ENCODE results near the gene GPRC6A. TPM values are rescaled to one million over a fixed set of nuclear protein-coding genes. Genes with fewer than 3 reads are reported as not detected.

Gene GPRC6A
- total and polyA plus RNA-seq, 2 donors = not detected

DNA sequence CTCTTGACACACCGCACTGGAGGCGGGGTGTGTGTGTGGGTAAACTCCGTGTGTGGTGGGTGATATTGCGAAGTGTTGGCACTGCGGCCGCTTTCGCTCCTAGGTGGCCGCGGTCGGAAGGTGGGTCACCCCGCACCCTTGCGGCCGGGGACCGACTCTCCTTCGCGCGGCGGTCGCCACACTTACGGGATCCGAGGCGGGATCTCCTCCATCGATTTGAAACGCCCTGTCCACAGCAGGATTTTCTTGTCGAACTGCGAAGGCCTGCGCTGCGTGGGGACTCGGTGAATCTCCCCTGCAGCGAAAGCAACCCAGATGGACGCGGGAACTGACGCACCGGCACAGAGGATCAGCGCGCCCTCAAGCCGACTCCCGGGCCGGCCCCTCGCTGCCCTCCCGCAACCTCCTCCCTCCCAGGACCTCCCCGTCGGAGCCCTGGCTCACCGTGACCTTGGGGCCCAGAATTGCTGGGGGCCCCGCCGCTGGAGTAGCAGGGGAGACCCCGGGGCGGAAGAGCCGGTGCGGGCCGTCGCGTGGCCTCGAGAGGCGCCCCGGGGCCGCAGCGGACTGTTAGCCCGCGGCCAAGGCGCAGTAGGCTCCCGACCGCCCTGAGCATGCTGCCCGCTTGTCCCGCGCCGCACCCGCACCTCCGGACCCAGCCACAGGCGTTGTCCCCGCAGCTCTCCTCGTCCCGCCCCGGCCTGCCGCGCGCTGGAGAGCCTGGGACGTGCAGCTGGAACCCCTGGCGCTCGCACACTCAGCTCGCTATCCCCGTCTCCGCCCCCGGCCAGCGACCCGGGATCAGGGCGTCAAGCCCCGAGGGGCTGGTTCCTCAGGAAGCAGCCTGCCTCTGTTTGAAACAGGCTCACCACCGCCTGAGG lies 63.7 kb downstream of the GPRC6A start, which contains the start of gene FAM162B:
Gene FAM162B, minus strand, starts transcription at position 759 of the 881 bp plus-strand sequence. Its CDS starts 143 bp downstream, at position 616.
- no peak for DNase-seq (ENCODE audit: extremely low spot score)
- Histone ChIP-seq H3K4me3 (ENCODE audit: low read depth, low read length) (peak within 1 kb of the TSS; percentile 67), H3K27ac (ENCODE audit: low read depth) (peak within 1 kb of the TSS; percentile 81), H3K36me3 (ENCODE audit: insufficient read depth) (no peaks in the 10 kb centered on the region), H3K4me1 (ENCODE audit: insufficient read depth) (no peaks in the 10 kb centered on the region)
- 1% methylated on average over 89 of the region's 89 CpGs for WGBS

DNA sequence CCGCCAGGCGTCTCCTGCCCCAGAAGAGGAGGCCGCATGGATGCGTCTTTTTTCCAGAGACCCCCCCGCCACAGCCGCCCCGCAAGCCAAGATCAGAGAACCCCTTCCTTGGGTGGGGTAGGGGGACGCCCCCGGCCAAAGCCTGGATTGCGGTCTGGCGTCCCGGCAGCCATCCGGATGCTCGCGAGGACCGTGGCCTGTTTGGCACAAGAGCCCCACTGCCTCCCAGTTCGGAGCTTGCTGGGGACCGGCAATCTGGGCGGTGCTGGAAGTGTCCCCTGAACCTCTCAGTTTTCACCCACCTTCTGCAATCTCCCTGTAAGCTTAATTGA lies 64.3 kb downstream of the GPRC6A start:
- Histone ChIP-seq H3K4me1 (ENCODE audit: insufficient read depth) (no peaks in the 10 kb centered on the region), H3K36me3 (ENCODE audit: insufficient read depth) (no peaks in the 10 kb centered on the region), H3K27ac (ENCODE audit: low read depth) (peak overlapping the region; percentile 81), H3K4me3 (ENCODE audit: low read depth, low read length) (peak overlapping the region; percentile 67)
- 16% methylated on average over 19 of the region's 19 CpGs for WGBS
- DNase-seq (ENCODE audit: extremely low spot score) = no peak

DNA sequence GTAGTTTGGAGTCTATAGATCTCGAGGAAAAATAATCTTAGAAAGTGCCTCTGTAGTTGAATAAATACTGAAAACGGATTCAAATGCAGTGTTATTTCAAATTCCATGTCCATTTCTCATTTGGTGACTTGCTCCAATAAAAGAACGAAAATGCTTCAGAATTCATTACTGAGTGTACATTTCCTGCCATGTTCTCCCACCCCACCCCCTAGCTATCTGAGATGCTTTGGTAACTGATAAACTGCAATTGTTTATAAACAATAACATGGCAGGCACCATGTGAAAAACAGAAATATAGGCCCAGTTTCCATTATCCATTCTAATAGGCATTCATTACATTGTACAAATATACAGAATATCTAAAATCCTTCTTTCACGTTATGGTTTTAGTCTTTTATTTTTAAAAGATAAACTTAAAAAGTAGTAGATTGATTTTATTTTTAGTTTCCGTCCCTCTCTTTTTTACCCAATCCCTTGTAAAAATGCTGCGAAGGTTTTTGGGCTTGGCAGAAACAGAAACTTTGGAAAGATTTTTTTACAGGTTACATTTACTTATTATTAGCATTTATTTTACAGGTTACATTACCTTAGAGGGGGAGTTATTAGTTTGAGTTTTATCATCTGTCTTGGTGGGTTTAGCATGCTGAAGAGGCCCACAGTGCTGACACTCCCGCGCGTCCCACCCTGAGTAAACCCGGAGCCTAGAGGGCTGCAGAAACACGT lies 64.8 kb downstream of the GPRC6A start:
- Histone ChIP-seq H3K4me3 (ENCODE audit: low read depth, low read length) (peak overlapping the region; percentile 67), H3K27ac (ENCODE audit: low read depth) (peak overlapping the region; percentile 50), H3K36me3 (ENCODE audit: insufficient read depth) (no peaks in the 10 kb centered on the region), H3K4me1 (ENCODE audit: insufficient read depth) (no peaks in the 10 kb centered on the region)
- 68% methylated on average over 11 of the region's 11 CpGs for WGBS
- DNase-seq (ENCODE audit: extremely low spot score) = no peak

DNA sequence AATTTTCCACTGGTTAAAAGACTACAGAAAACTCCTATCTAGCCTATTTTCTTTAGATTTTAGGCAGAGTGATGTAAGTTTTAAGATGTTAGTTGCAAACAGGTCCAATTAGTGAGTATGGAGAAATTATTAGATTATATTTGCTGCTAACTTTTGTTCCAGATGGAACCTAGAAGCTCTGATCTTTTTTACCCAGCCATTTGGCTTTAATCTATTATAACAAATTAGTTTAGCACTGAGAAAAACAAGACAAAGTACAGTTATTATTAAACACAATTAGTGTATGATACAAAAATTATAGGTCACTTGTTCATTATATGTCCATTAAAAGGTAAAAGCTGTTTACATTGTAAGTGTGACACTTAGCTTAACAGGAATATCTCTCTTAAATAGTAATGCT lies 65.8 kb downstream of the GPRC6A start:
- Histone ChIP-seq H3K27ac (ENCODE audit: low read depth) (no peak overlapping the region), H3K4me1 (ENCODE audit: insufficient read depth) (no peaks in the 10 kb centered on the region), H3K36me3 (ENCODE audit: insufficient read depth) (no peaks in the 10 kb centered on the region), H3K4me3 (ENCODE audit: low read depth, low read length) (no peak overlapping the region)
- no peak for DNase-seq (ENCODE audit: extremely low spot score)

DNA sequence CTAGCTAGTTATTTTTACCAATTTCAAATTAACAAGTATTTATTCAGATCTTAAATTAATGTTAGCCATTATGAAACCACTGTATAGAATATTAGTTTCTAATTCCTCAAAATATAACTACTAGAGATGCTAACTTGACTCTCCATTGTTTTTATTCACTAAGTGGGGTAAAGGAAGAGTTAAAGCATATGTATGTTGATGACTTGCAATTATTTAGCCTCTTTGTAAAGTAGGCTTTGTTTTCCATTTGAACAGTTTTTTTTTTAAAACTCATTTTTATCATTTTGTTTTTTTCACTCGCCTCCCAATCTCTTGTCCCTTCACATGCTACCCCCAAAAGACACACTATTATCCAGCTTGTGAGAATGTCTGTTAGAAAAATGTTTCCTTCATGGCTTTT lies 66.6 kb downstream of the GPRC6A start:
- H3K36me3 ChIP-seq (ENCODE audit: insufficient read depth) = no peaks in the 10 kb centered on the region
- H3K4me1 ChIP-seq (ENCODE audit: insufficient read depth) = no peaks in the 10 kb centered on the region
- WGBS = 84% methylated on average over 1 of the region's 1 CpG
- no peak for DNase-seq (ENCODE audit: extremely low spot score)
- H3K27ac ChIP-seq (ENCODE audit: low read depth) = no peak overlapping the region
- H3K4me3 ChIP-seq (ENCODE audit: low read depth, low read length) = no peak overlapping the region

DNA sequence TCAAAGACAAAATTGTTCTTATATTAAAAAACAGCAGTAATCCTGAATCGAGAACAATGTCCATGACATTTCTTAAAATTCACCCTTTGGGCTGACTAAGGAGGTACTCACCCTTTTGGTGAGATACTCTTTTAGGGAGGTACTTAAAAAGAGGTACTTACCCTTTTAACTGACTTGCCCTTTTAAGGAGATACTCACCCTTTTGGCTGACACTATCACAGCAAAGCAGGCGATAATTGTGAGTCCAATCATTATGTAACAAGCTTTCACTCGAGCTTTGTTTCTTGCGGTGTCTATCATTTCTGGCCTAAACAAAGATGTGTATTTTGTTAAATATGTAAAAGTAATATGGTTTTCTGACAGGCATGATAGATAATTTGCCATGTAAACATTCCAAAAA lies 67.1 kb downstream of the GPRC6A start:
- no peak for DNase-seq (ENCODE audit: extremely low spot score)
- no peaks in the 10 kb centered on the region for H3K4me1 ChIP-seq (ENCODE audit: insufficient read depth)
- WGBS = 66% methylated on average over 4 of the region's 4 CpGs
- H3K4me3 ChIP-seq (ENCODE audit: low read depth, low read length) = no peak overlapping the region
- H3K27ac ChIP-seq (ENCODE audit: low read depth) = no peak overlapping the region
- no peaks in the 10 kb centered on the region for H3K36me3 ChIP-seq (ENCODE audit: insufficient read depth)

DNA sequence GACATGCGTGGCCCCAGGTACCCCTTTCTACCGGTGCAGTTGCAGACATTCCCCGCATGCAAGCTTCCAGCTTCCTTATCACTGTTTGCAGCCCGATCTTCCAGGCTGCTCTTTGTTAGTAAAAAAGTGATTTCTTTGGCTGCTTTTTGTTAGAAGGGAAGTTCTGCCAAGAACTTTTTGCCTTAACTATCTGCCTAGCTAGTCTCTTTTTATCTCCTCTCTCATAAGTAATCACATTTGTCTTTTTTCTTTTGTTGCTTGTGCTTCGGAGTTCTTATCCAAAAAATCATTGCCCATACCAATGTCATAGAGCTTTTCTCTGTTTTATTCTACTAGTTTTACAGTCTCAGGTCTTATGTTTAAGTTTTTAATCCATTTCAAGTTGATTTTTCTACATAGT lies 83.7 kb downstream of the GPRC6A start:
- H3K36me3 ChIP-seq (ENCODE audit: insufficient read depth) = no peaks in the 10 kb centered on the region
- WGBS = 60% methylated on average over 5 of the region's 5 CpGs

More for the DNA sequence above, 83.7 kb downstream of the GPRC6A start:
- DNase-seq (ENCODE audit: extremely low spot score) = no peak
- H3K4me1 ChIP-seq (ENCODE audit: insufficient read depth) = no peaks in the 10 kb centered on the region
- no peak overlapping the region for H3K4me3 ChIP-seq (ENCODE audit: low read depth, low read length)
- no peak overlapping the region for H3K27ac ChIP-seq (ENCODE audit: low read depth)

Other genes with a start within 250 kb of the GPRC6A start
- gene RSPH4A, start 212.6 kb downstream of the GPRC6A start, total RNA-seq = 0.90 TPM
- gene RSPH4A, start 212.6 kb downstream of the GPRC6A start, polyA plus RNA-seq = 0.28 TPM
- 24.0 TPM for gene ZUP1, start 160.3 kb downstream of the GPRC6A start, total RNA-seq
- gene ZUP1, start 160.3 kb downstream of the GPRC6A start, polyA plus RNA-seq = 5.3 TPM
- 38.8 TPM for gene KPNA5, start 147.9 kb downstream of the GPRC6A start, total RNA-seq
- 5.6 TPM for gene KPNA5, start 147.9 kb downstream of the GPRC6A start, polyA plus RNA-seq
- 12.0 TPM for gene FAM162B, start 63.4 kb downstream of the GPRC6A start, total RNA-seq
- gene FAM162B, start 63.4 kb downstream of the GPRC6A start, polyA plus RNA-seq = 16.1 TPM
- not detected for gene RFX6, start 48.2 kb upstream of the GPRC6A start, total RNA-seq
- gene RFX6, start 48.2 kb upstream of the GPRC6A start, polyA plus RNA-seq = 0.06 TPM

All from urinary bladder (tissue), 4 donors.